ENCODE results near the gene PRSS38.

Gene PRSS38

GRCh38 chr1:227880342-227880924 lies 65.0 kb downstream of the PRSS38 start:
- Histone ChIP-seq H3K79me2 (ENCODE audit: insufficient read depth, low read depth) (no peaks in the 10 kb centered on the region), H2AFZ (ENCODE audit: low read depth) (no peak overlapping the region), H4K20me1 (ENCODE audit: insufficient read depth) (no peaks in the 10 kb centered on the region), H3K9ac (no peak overlapping the region), H3K36me3 (ENCODE audit: insufficient read depth) (no peaks in the 10 kb centered on the region), H3K27ac (no peak overlapping the region), H3K4me3 (IDR thresholded peaks at IDR 0.05; ENCODE audit: insufficient read depth, low read depth, low read length) (no peak overlapping the region), H3K4me1 (ENCODE audit: low read depth, poor library complexity, severe bottlenecking) (no peaks in the 10 kb centered on the region), H3K4me2 (no peak overlapping the region), H3K27me3 (ENCODE audit: insufficient read depth, low read depth) (no peaks in the 10 kb centered on the region)
- TF ChIP-seq CTCF (conservative IDR thresholded peaks at IDR 0.05; ENCODE audit: low read depth, low read length): no peak

GRCh38 chr1:227883073-227883520 lies 67.6 kb downstream of the PRSS38 start:
- Histone ChIP-seq H3K4me2 (no peak overlapping the region), H3K27me3 (ENCODE audit: insufficient read depth, low read depth) (no peaks in the 10 kb centered on the region), H4K20me1 (ENCODE audit: insufficient read depth) (no peaks in the 10 kb centered on the region), H3K27ac (no peak overlapping the region), H3K79me2 (ENCODE audit: insufficient read depth, low read depth) (no peaks in the 10 kb centered on the region), H3K4me3 (IDR thresholded peaks at IDR 0.05; ENCODE audit: insufficient read depth, low read depth, low read length) (no peak overlapping the region), H3K36me3 (ENCODE audit: insufficient read depth) (no peaks in the 10 kb centered on the region), H2AFZ (ENCODE audit: low read depth) (no peak overlapping the region), H3K4me1 (ENCODE audit: low read depth, poor library complexity, severe bottlenecking) (no peaks in the 10 kb centered on the region), H3K9ac (no peak overlapping the region)
- no peak for TF ChIP-seq CTCF (conservative IDR thresholded peaks at IDR 0.05; ENCODE audit: low read depth, low read length)

DNA sequence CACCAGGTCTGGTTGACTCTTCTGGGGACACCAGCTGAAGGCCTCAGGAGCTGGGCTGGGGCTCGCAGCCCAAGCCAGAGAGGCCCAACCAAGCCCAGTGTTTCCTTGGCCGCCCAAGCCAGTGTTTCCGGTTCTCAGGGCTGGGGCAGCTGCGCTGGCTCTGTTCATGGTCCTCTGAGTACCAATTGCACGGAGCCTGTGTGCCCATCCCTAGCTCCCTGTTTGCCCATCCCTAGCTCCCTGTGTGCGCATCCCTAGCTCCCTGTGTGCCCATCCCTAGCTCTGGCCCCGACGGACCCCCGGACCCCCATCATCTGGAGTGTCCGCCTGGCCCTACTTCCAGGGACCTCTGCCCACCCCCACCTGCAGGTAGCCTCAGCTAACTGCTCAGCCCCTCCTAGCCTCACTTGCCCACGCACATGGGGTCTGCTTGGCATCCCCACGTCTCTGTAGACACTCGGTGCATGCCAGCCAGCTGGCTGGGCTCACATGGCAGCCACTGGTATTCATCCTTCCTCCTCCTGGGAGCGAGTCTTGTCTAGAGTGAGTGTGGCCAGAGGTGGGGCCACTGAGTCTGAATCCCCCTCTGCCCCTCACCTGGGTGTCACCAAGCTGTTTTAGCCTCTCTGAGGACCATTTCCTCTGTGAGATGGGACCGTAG lies 68.3 kb downstream of the PRSS38 start:
- no peak overlapping the region for H3K27ac ChIP-seq
- no peaks in the 10 kb centered on the region for H3K4me1 ChIP-seq (ENCODE audit: low read depth, poor library complexity, severe bottlenecking)
- H2AFZ ChIP-seq (ENCODE audit: low read depth): no peak overlapping the region
- H3K36me3 ChIP-seq (ENCODE audit: insufficient read depth): no peaks in the 10 kb centered on the region
- no peaks in the 10 kb centered on the region for H4K20me1 ChIP-seq (ENCODE audit: insufficient read depth)
- H3K4me3 ChIP-seq (IDR thresholded peaks at IDR 0.05; ENCODE audit: insufficient read depth, low read depth, low read length): no peak overlapping the region
- no peaks in the 10 kb centered on the region for H3K79me2 ChIP-seq (ENCODE audit: insufficient read depth, low read depth)
- H3K9ac ChIP-seq: no peak overlapping the region
- H3K27me3 ChIP-seq (ENCODE audit: insufficient read depth, low read depth): no peaks in the 10 kb centered on the region
- H3K4me2 ChIP-seq: no peak overlapping the region
- no peak for TF ChIP-seq CTCF (conservative IDR thresholded peaks at IDR 0.05; ENCODE audit: low read depth, low read length)

- Histone ChIP-seq H3K4me2 (no peak overlapping the region), H2AFZ (ENCODE audit: low read depth) (no peak overlapping the region), H3K79me2 (ENCODE audit: insufficient read depth, low read depth) (no peaks in the 10 kb centered on the region), H3K4me1 (ENCODE audit: low read depth, poor library complexity, severe bottlenecking) (no peaks in the 10 kb centered on the region), H3K27me3 (ENCODE audit: insufficient read depth, low read depth) (no peaks in the 10 kb centered on the region), H3K4me3 (IDR thresholded peaks at IDR 0.05; ENCODE audit: insufficient read depth, low read depth, low read length) (no peak overlapping the region), H3K27ac (no peak overlapping the region), H4K20me1 (ENCODE audit: insufficient read depth) (no peaks in the 10 kb centered on the region), H3K9ac (no peak overlapping the region), H3K36me3 (ENCODE audit: insufficient read depth) (no peaks in the 10 kb centered on the region)
- no peak for TF ChIP-seq CTCF (conservative IDR thresholded peaks at IDR 0.05; ENCODE audit: low read depth, low read length)
Observed at GRCh38 chr1:227884370-227885134, 69.1 kb downstream of the PRSS38 start.

Measured in KMS-11 (cell line).